DND-41 (cell line): ENCODE measurements around the gene IRF3.

Source experiments
- ATAC-seq: fragments of 200-7000 bp; cut with Tn5 transposase; 3 replicates; pipeline ENCODE4 v1.9.1; 2021; ENCODE audit warnings: low read depth; ENCODE audit not compliant: insufficient read depth
- DNase-seq: peaks from one replicate; pipeline ENCODE4 v3.0.0-alpha.2; 2020
- H2AFZ ChIP-seq: 2 replicates; pipeline ENCODE4 v1.6.0; 2012; ENCODE audit warnings: low read depth, low read length
- H3K27ac ChIP-seq: 2 replicates; pipeline ENCODE4 v1.5.1; 2012; ENCODE audit warnings: low read length, inconsistent platforms
- H3K27me3 ChIP-seq: fragments of 200-600 bp; sonication (generic); 2 replicates; pipeline ENCODE4 v1.6.0; 2012; ENCODE audit warnings: low read length, mild to moderate bottlenecking, inconsistent platforms; ENCODE audit not compliant: insufficient read depth, poor library complexity
- H3K36me3 ChIP-seq: 2 replicates; pipeline ENCODE4 v1.5.1; 2012; ENCODE audit warnings: low read length, inconsistent platforms; ENCODE audit not compliant: insufficient read depth
- H3K4me1 ChIP-seq: 2 replicates; pipeline ENCODE4 v1.5.1; 2012; ENCODE audit warnings: mild to moderate bottlenecking, low read length; ENCODE audit not compliant: insufficient read depth
- H3K4me2 ChIP-seq: 2 replicates; pipeline ENCODE4 v1.6.0; 2012; ENCODE audit warnings: mild to moderate bottlenecking, moderate library complexity, low read length, inconsistent platforms; ENCODE audit not compliant: insufficient read depth
- H3K4me3 ChIP-seq, 2 experiments: fragments of 200-600 bp in 1 of 2; shearing (Covaris generic) in 1 of 2; 2 replicates each; pipeline ENCODE4 v1.5.1; 2012 to 2016; ENCODE audit warnings: inconsistent platforms in 2 of 2, low read length in 2 of 2, mild to moderate bottlenecking in 2 of 2, low read depth in 1 of 2, moderate library complexity in 1 of 2
- H3K79me2 ChIP-seq: 2 replicates; pipeline ENCODE4 v1.6.0; 2012; ENCODE audit warnings: low read length, inconsistent platforms; ENCODE audit not compliant: insufficient read depth
- H3K9ac ChIP-seq: 2 replicates; pipeline ENCODE4 v1.6.0; 2012; ENCODE audit warnings: low read depth, mild to moderate bottlenecking, inconsistent platforms, low read length, moderate library complexity
- H3K9me3 ChIP-seq: 2 replicates; pipeline ENCODE4 v1.5.1; 2012; ENCODE audit warnings: low read length, moderate library complexity, mild to moderate bottlenecking, inconsistent platforms; ENCODE audit not compliant: insufficient read depth, severe bottlenecking
- H4K20me1 ChIP-seq: 2 replicates; pipeline ENCODE4 v1.6.0; 2012; ENCODE audit warnings: low read length; ENCODE audit not compliant: insufficient read depth
- CTCF ChIP-seq: IDR thresholded peaks from 2 replicates; pipeline ENCODE4 v1.5.1; 2012; ENCODE audit warnings: borderline replicate concordance, low read length, moderate library complexity, mild to moderate bottlenecking; ENCODE audit not compliant: poor library complexity, severe bottlenecking; ENCODE audit errors: extremely low read depth
- EZH2 ChIP-seq: IDR thresholded peaks from 3 replicates; pipeline ENCODE4 v1.6.1; 2012; ENCODE audit warnings: borderline replicate concordance, low read depth, mild to moderate bottlenecking, moderate library complexity, low read length, inconsistent platforms; ENCODE audit not compliant: severe bottlenecking

Gene IRF3

GRCh38 chr19:49690656-49691242, 25.1 kb upstream of the IRF3 start, which contains the start of gene CPT1C:
Gene CPT1C (plus strand): TSS chr19:49691116. CDS start chr19:49692253, 1,137 bp downstream.
- ATAC-seq = peak; percentile 21; the same call in 2 of the 3 replicates
- H3K4me2 ChIP-seq = no peak within 1 kb of the TSS

GRCh38 chr19:49690079-49690655, 24.5 kb upstream of the IRF3 start:
- no peak overlapping the region for H3K27ac ChIP-seq
- H3K27me3 ChIP-seq = no peaks in the 10 kb centered on the region
- no peaks in the 10 kb centered on the region for H3K9me3 ChIP-seq
- no peak for TF ChIP-seq EZH2
- TF ChIP-seq CTCF = no peak
- no peak overlapping the region for H2AFZ ChIP-seq
- H3K4me2 ChIP-seq = no peak overlapping the region
- ATAC-seq (peak; percentile 22), DNase-seq (no peak)
- H3K36me3 ChIP-seq = peaks cover 42% of the 10 kb centered on the region
- no peak overlapping the region for H3K4me3 ChIP-seq
- no peaks in the 10 kb centered on the region for H3K79me2 ChIP-seq
- no peaks in the 10 kb centered on the region for H3K4me1 ChIP-seq
- H4K20me1 ChIP-seq = peaks cover 35% of the 10 kb centered on the region
- no peak overlapping the region for H3K9ac ChIP-seq

More at GRCh38 chr19:49690656-49691242, 25.1 kb upstream of the IRF3 start, which contains the start of gene CPT1C:
- Histone ChIP-seq H3K4me1 (no peaks in the 10 kb centered on the region), H4K20me1 (peaks cover 29% of the 10 kb centered on the region), H3K27me3 (no peaks in the 10 kb centered on the region), H3K79me2 (no peaks in the 10 kb centered on the region), H3K4me3 (no peak within 1 kb of the TSS), H3K36me3 (peaks cover 36% of the 10 kb centered on the region), H3K9me3 (no peaks in the 10 kb centered on the region), H2AFZ (no peak within 1 kb of the TSS), H3K27ac (no peak within 1 kb of the TSS), H3K9ac (no peak within 1 kb of the TSS)
- TF ChIP-seq CTCF (no peak), EZH2 (no peak)
- DNase-seq = no peak

GRCh38 chr19:49689133-49690078, 23.7 kb upstream of the IRF3 start, which contains the start of gene ADM5:
Gene ADM5 (plus strand): TSS chr19:49689594. CDS start chr19:49689838, 244 bp downstream.
- Histone ChIP-seq H3K4me1 (no peaks in the 10 kb centered on the region), H3K79me2 (no peaks in the 10 kb centered on the region), H3K27ac (no peak within 1 kb of the TSS), H3K27me3 (no peaks in the 10 kb centered on the region), H3K9ac (no peak within 1 kb of the TSS), H3K4me3 (no peak within 1 kb of the TSS), H2AFZ (no peak within 1 kb of the TSS), H3K9me3 (no peaks in the 10 kb centered on the region), H4K20me1 (peaks cover 42% of the 10 kb centered on the region), H3K36me3 (peaks cover 49% of the 10 kb centered on the region), H3K4me2 (no peak within 1 kb of the TSS)
- ATAC-seq (peak; percentile 21; the same call in 2 of the 3 replicates), DNase-seq (no peak)
- no peak for TF ChIP-seq CTCF
- TF ChIP-seq EZH2 = no peak
